Measurements from ENCODE around the gene CAMK1D. TPM values are rescaled to one million over a fixed set of nuclear protein-coding genes. Genes with fewer than 3 reads are reported as not detected.

The CAMK1D gene
- total and polyA plus RNA-seq, 2 of the 8 experiments (the other 6 are each of a cell fraction or from before 2014, with no cell fraction given): 3.5 to 10.6 TPM

GRCh38 chr10:12422189-12422588 lies 72.8 kb downstream of the CAMK1D start:
- no peak overlapping the region for H4K91ac ChIP-seq (replicated peaks; ENCODE audit: insufficient read length, low read length)
- H3K4me1 ChIP-seq (replicated peaks in 1 of 4; ENCODE audit: control insufficient read depth in 3 of 4, insufficient read depth in 4 of 4, low read length in 3 of 4): no peaks in the 10 kb centered on the region
- H4K20me1 ChIP-seq (replicated peaks in 1 of 2; ENCODE audit: control insufficient read depth in 1 of 2, insufficient read depth in 2 of 2, low read length in 2 of 2): no peaks in the 10 kb centered on the region
- no peak overlapping the region for H4K5ac ChIP-seq (ENCODE audit: insufficient read length, low read depth, low read length)
- no peak overlapping the region for H2BK12ac ChIP-seq (ENCODE audit: low read depth, low read length)
- FAIRE-seq (no peak), DNase-seq (ENCODE audit: low read depth in 1 of 2, low spot score in 2 of 2) (no peak)
- no peak overlapping the region for H3K4ac ChIP-seq (replicated peaks; ENCODE audit: insufficient read length, low read depth, low read length)
- no peaks in the 10 kb centered on the region for H3K23me2 ChIP-seq (ENCODE audit: low read depth, low read length)
- no peak overlapping the region for H4K8ac ChIP-seq (ENCODE audit: extremely low read depth, insufficient read depth, low read length)
- no peak overlapping the region for H2AFZ ChIP-seq (ENCODE audit: low read length)
- H2BK15ac ChIP-seq (ENCODE audit: low read length): no peak overlapping the region
- H3K36me3 ChIP-seq (ENCODE audit: control insufficient read depth in 2 of 4, insufficient read depth in 4 of 4, low read length in 3 of 4): no peaks in the 10 kb centered on the region
- no peaks in the 10 kb centered on the region; the same call in 1 of the 2 replicates for H3K79me1 ChIP-seq (ENCODE audit: low read depth, low read length)
- 94% methylated on average over 10 of the region's 10 CpGs; no CpG with 5 or more reads in 1 of the 2 experiments for WGBS, 2 experiments (ENCODE audit: extremely low coverage in 1 of 2, insufficient coverage in 1 of 2, insufficient read length in 1 of 2, insufficient replicate concordance in 2 of 2, low coverage in 1 of 2, low lambda C conversion rate in 2 of 2, missing lambda C conversion rate in 1 of 2)
- H2AK5ac ChIP-seq (ENCODE audit: low read depth, low read length): no peak overlapping the region
- H3K56ac ChIP-seq (replicated peaks; ENCODE audit: insufficient read length, low read depth, low read length): no peak overlapping the region
- H3K79me2 ChIP-seq (ENCODE audit: control insufficient read depth in 1 of 2, insufficient read depth in 2 of 2, low read length in 2 of 2): no peaks in the 10 kb centered on the region
- no peak overlapping the region for H2BK20ac ChIP-seq (ENCODE audit: low read length)
- ChIA-PET CTCF (ENCODE audit: partially characterized antibody) (interaction anchor here (0.6 to 1.6 kb wide), 6 partner anchors 25 to 218 kb away, joined by 3 to 5 read pairs (median 3); no protein-coding TSS in a partner anchor), POLR2A (ENCODE audit: partially characterized antibody) (no interaction called here)
- no peak overlapping the region for H2BK5ac ChIP-seq (ENCODE audit: low read depth, low read length)
- no peaks in the 10 kb centered on the region for H3K9me3 ChIP-seq (ENCODE audit: insufficient read depth in 2 of 2, low read depth in 1 of 2, low read length in 1 of 2)
- H3K4me3 ChIP-seq (ENCODE audit: extremely low read depth in 1 of 4, insufficient read depth in 2 of 4, low read depth in 3 of 4, low read length in 4 of 4): no peak overlapping the region
- no peak overlapping the region for H3K23ac ChIP-seq (ENCODE audit: insufficient read length)
- H3K4me2 ChIP-seq (ENCODE audit: insufficient read depth in 1 of 2, low read depth in 2 of 2, low read length in 2 of 2): no peak overlapping the region
- no peak overlapping the region for H3K18ac ChIP-seq (ENCODE audit: extremely low read depth, low read length)
- no peak overlapping the region for H3K9ac ChIP-seq (replicated peaks in 1 of 4; ENCODE audit: extremely low read depth in 1 of 4, low read depth in 3 of 4, low read length in 3 of 4)
- no peaks in the 10 kb centered on the region for H3K27me3 ChIP-seq (replicated peaks in 1 of 4; ENCODE audit: control insufficient read depth in 3 of 4, extremely low read depth in 1 of 4, insufficient read depth in 3 of 4, low read length in 3 of 4)
- H3K14ac ChIP-seq (ENCODE audit: insufficient read length): no peak overlapping the region
- H3K27ac ChIP-seq (ENCODE audit: low read depth, low read length): no peak overlapping the region
- no peak overlapping the region for H2BK120ac ChIP-seq (replicated peaks; ENCODE audit: low read depth, low read length)
- no peak for TF ChIP-seq EP300 (IDR thresholded peaks at IDR 0.05; ENCODE audit: borderline replicate concordance in 1 of 2, low read depth in 2 of 2, low read length in 2 of 2)
- TF ChIP-seq POU5F1 (IDR thresholded peaks at IDR 0.05; ENCODE audit: low read depth, low read length): no peak
- TF ChIP-seq CTCF (IDR thresholded peaks at IDR 0.05; ENCODE audit: control extremely low read depth in 1 of 3, insufficient read depth in 1 of 3, low read depth in 1 of 3, low read length in 3 of 3): no peak
- no peak for TF ChIP-seq SP4 (IDR thresholded peaks at IDR 0.05; ENCODE audit: low read length)
- no peak for TF ChIP-seq TCF12 (IDR thresholded peaks at IDR 0.05; ENCODE audit: low read depth, low read length)
- TF ChIP-seq SP2 (IDR thresholded peaks at IDR 0.05; ENCODE audit: low read length): no peak
- TF ChIP-seq MAFK (IDR thresholded peaks at IDR 0.05; ENCODE audit: low read depth, low read length): no peak
- no peak for TF ChIP-seq TAF1 (IDR thresholded peaks at IDR 0.05; ENCODE audit: low read depth, low read length)

Data from H1 (cell line).